ENCODE measurements around the gene CPO.
"Not testable (repeated sequence)": the region's sequence is repeated elsewhere in the genome, so short reads cannot be mapped to it uniquely, and the experiment has no call there.

Gene CPO

GRCh38 chr2:206935991-206936842, 3.1 kb upstream of the CPO start:
- Histone ChIP-seq H3K4me3 (no peak overlapping the region), H3K27ac (no peak overlapping the region), H3K9me3 (ENCODE audit: low read depth, low read length) (no peaks in the 10 kb centered on the region), H3K36me3 (ENCODE audit: insufficient read depth, low read length) (no peaks in the 10 kb centered on the region), H3K9ac (ENCODE audit: insufficient read length) (no peak overlapping the region)
- no peak for DNase-seq (ENCODE audit: low read depth, low spot score)
- TF ChIP-seq EZH2 (IDR thresholded peaks at IDR 0.05): no peak
- TF ChIP-seq POLR2AphosphoS5 (IDR thresholded peaks at IDR 0.05; ENCODE audit: borderline replicate concordance, low read depth, low read length): no peak
- no peak for TF ChIP-seq FOXP2 (optimal IDR thresholded peaks at IDR 0.05; ENCODE audit: control extremely low read depth, extremely low read length, insufficient read depth)

GRCh38 chr2:206936843-206937230, 2.5 kb upstream of the CPO start:
- H3K27ac ChIP-seq: no peak overlapping the region
- H3K9ac ChIP-seq (ENCODE audit: insufficient read length): no peak overlapping the region
- H3K36me3 ChIP-seq (ENCODE audit: insufficient read depth, low read length): no peaks in the 10 kb centered on the region
- no peak for DNase-seq (ENCODE audit: low read depth, low spot score)
- H3K9me3 ChIP-seq (ENCODE audit: low read depth, low read length): no peaks in the 10 kb centered on the region
- TF ChIP-seq EZH2 (IDR thresholded peaks at IDR 0.05) (no peak), POLR2AphosphoS5 (IDR thresholded peaks at IDR 0.05; ENCODE audit: borderline replicate concordance, low read depth, low read length) (no peak), FOXP2 (optimal IDR thresholded peaks at IDR 0.05; ENCODE audit: control extremely low read depth, extremely low read length, insufficient read depth) (no peak)
- H3K4me3 ChIP-seq: no peak overlapping the region

- H3K36me3 ChIP-seq (ENCODE audit: insufficient read depth, low read length): no peaks in the 10 kb centered on the region
- no peak overlapping the region for H3K9ac ChIP-seq (ENCODE audit: insufficient read length)
- H3K27ac ChIP-seq: no peak overlapping the region
- H3K9me3 ChIP-seq (ENCODE audit: low read depth, low read length): no peaks in the 10 kb centered on the region
- no peak for DNase-seq (ENCODE audit: low read depth, low spot score)
- no peak for TF ChIP-seq FOXP2 (optimal IDR thresholded peaks at IDR 0.05; ENCODE audit: control extremely low read depth, extremely low read length, insufficient read depth)
- no peak for TF ChIP-seq POLR2AphosphoS5 (IDR thresholded peaks at IDR 0.05; ENCODE audit: borderline replicate concordance, low read depth, low read length)
- TF ChIP-seq EZH2 (IDR thresholded peaks at IDR 0.05): no peak
- no peak overlapping the region for H3K4me3 ChIP-seq
These were observed 1.8 kb upstream of the CPO start for GRCh38 chr2:206937555-206937954.

- Histone ChIP-seq H3K27ac (no peak overlapping the region), H3K36me3 (ENCODE audit: insufficient read depth, low read length) (no peaks in the 10 kb centered on the region), H3K9ac (ENCODE audit: insufficient read length) (no peak overlapping the region), H3K4me3 (no peak overlapping the region), H3K9me3 (ENCODE audit: low read depth, low read length) (no peaks in the 10 kb centered on the region)
- TF ChIP-seq FOXP2 (optimal IDR thresholded peaks at IDR 0.05; ENCODE audit: control extremely low read depth, extremely low read length, insufficient read depth): no peak
- no peak for TF ChIP-seq EZH2 (IDR thresholded peaks at IDR 0.05)
- TF ChIP-seq POLR2AphosphoS5 (IDR thresholded peaks at IDR 0.05; ENCODE audit: borderline replicate concordance, low read depth, low read length): no peak
- no peak for DNase-seq (ENCODE audit: low read depth, low spot score)
These were observed 1.2 kb downstream of the CPO start for GRCh38 chr2:206940546-206940945.

- H3K9ac ChIP-seq (ENCODE audit: insufficient read length): no peak overlapping the region
- TF ChIP-seq POLR2AphosphoS5 (IDR thresholded peaks at IDR 0.05; ENCODE audit: borderline replicate concordance, low read depth, low read length) (no peak), EZH2 (IDR thresholded peaks at IDR 0.05) (no peak), FOXP2 (optimal IDR thresholded peaks at IDR 0.05; ENCODE audit: control extremely low read depth, extremely low read length, insufficient read depth) (no peak)
- no peaks in the 10 kb centered on the region for H3K9me3 ChIP-seq (ENCODE audit: low read depth, low read length)
- no peak overlapping the region for H3K4me3 ChIP-seq
- H3K36me3 ChIP-seq (ENCODE audit: insufficient read depth, low read length): no peaks in the 10 kb centered on the region
- H3K27ac ChIP-seq: no peak overlapping the region
- DNase-seq (ENCODE audit: low read depth, low spot score): no peak
These were observed 3.5 kb downstream of the CPO start for GRCh38 chr2:206942592-206943478.

DNA sequence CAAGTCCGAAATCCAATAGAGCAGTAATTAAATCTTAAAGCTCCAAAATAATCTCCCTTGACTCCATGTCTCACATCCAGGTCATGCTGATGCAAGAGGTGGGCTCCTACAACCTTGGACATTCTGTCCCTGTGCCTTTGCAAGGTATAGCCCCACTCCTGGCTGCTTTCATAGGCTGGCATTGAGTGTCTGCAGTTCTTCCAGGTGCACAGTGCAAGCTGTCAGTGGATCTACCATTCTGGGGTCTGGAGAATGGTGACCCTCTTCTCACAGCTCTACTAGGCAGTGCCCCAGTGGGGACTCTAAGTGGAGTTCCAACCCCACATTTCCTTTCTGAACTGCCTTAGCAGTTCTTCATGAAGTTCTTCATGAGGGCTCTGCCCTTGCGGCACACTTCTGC, 14.1 kb downstream of the CPO start:
- not testable (repeated sequence) for H3K36me3 ChIP-seq (ENCODE audit: insufficient read depth, low read length); H3K27ac ChIP-seq; DNase-seq (ENCODE audit: low read depth, low spot score); H3K9ac ChIP-seq (ENCODE audit: insufficient read length); H3K9me3 ChIP-seq (ENCODE audit: low read depth, low read length); H3K4me3 ChIP-seq

- Histone ChIP-seq H3K9ac (ENCODE audit: insufficient read length) (no peak overlapping the region), H3K36me3 (ENCODE audit: insufficient read depth, low read length) (no peaks in the 10 kb centered on the region), H3K9me3 (ENCODE audit: low read depth, low read length) (no peaks in the 10 kb centered on the region), H3K4me3 (no peak overlapping the region), H3K27ac (no peak overlapping the region)
- no peak for DNase-seq (ENCODE audit: low read depth, low spot score)
- TF ChIP-seq POLR2AphosphoS5 (IDR thresholded peaks at IDR 0.05; ENCODE audit: borderline replicate concordance, low read depth, low read length) (no peak), FOXP2 (optimal IDR thresholded peaks at IDR 0.05; ENCODE audit: control extremely low read depth, extremely low read length, insufficient read depth) (no peak), EZH2 (IDR thresholded peaks at IDR 0.05) (no peak)
These were observed 15.9 kb downstream of the CPO start for GRCh38 chr2:206955253-206955652.

GRCh38 chr2:206958261-206958660, 18.9 kb downstream of the CPO start:
- Histone ChIP-seq H3K4me3 (no peak overlapping the region), H3K27ac (no peak overlapping the region), H3K36me3 (ENCODE audit: insufficient read depth, low read length) (no peaks in the 10 kb centered on the region), H3K9ac (ENCODE audit: insufficient read length) (no peak overlapping the region), H3K9me3 (ENCODE audit: low read depth, low read length) (no peaks in the 10 kb centered on the region)
- TF ChIP-seq POLR2AphosphoS5 (IDR thresholded peaks at IDR 0.05; ENCODE audit: borderline replicate concordance, low read depth, low read length) (no peak), EZH2 (IDR thresholded peaks at IDR 0.05) (no peak), FOXP2 (optimal IDR thresholded peaks at IDR 0.05; ENCODE audit: control extremely low read depth, extremely low read length, insufficient read depth) (no peak)
- no peak for DNase-seq (ENCODE audit: low read depth, low spot score)

Data from SK-N-MC (cell line).